ENCODE data around the gene METAP1D. TPM values are rescaled to one million over a fixed set of nuclear protein-coding genes. Genes with fewer than 3 reads are reported as not detected.

Gene METAP1D
- total RNA-seq, 1 donor from 2014 or later, result 6.3 TPM

DNA sequence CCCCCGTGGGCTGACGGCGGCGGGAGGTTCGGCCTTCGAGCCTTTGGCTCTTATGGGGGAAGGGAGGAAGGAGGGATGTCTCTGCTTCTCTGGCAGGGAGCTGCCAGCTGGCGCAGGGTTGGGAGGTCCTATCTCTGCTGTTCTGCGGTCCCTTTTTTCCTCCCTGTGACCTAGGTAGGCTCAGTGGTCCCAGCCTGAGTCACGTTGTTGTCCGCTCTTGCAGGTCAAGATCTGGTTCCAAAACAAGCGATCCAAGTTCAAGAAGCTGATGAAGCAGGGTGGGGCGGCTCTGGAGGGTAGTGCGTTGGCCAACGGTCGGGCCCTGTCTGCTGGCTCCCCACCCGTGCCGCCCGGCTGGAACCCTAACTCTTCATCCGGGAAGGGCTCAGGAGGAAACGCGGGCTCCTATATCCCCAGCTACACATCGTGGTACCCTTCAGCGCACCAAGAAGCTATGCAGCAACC is 88.1 kb downstream of the METAP1D start:
- TF ChIP-seq, protein P1, sequence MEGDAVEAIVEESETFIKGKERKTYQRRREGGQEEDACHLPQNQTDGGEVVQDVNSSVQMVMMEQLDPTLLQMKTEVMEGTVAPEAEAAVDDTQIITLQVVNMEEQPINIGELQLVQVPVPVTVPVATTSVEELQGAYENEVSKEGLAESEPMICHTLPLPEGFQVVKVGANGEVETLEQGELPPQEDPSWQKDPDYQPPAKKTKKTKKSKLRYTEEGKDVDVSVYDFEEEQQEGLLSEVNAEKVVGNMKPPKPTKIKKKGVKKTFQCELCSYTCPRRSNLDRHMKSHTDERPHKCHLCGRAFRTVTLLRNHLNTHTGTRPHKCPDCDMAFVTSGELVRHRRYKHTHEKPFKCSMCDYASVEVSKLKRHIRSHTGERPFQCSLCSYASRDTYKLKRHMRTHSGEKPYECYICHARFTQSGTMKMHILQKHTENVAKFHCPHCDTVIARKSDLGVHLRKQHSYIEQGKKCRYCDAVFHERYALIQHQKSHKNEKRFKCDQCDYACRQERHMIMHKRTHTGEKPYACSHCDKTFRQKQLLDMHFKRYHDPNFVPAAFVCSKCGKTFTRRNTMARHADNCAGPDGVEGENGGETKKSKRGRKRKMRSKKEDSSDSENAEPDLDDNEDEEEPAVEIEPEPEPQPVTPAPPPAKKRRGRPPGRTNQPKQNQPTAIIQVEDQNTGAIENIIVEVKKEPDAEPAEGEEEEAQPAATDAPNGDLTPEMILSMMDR (IDR thresholded peaks at IDR 0.05; ENCODE audit: insufficient read depth, low read length, poor library complexity, severe bottlenecking), result no peak
- peaks cover 95% of the 10 kb centered on the region for H3K27me3 ChIP-seq (ENCODE audit: control insufficient read depth, insufficient read depth, low read length)
- no peaks in the 10 kb centered on the region for H3K36me3 ChIP-seq (ENCODE audit: control insufficient read depth, insufficient read depth, low read length)
- H3K4me3 ChIP-seq (ENCODE audit: low read depth, low read length), result no peak overlapping the region
- no peak for DNase-seq (ENCODE audit: low read depth)

DNA sequence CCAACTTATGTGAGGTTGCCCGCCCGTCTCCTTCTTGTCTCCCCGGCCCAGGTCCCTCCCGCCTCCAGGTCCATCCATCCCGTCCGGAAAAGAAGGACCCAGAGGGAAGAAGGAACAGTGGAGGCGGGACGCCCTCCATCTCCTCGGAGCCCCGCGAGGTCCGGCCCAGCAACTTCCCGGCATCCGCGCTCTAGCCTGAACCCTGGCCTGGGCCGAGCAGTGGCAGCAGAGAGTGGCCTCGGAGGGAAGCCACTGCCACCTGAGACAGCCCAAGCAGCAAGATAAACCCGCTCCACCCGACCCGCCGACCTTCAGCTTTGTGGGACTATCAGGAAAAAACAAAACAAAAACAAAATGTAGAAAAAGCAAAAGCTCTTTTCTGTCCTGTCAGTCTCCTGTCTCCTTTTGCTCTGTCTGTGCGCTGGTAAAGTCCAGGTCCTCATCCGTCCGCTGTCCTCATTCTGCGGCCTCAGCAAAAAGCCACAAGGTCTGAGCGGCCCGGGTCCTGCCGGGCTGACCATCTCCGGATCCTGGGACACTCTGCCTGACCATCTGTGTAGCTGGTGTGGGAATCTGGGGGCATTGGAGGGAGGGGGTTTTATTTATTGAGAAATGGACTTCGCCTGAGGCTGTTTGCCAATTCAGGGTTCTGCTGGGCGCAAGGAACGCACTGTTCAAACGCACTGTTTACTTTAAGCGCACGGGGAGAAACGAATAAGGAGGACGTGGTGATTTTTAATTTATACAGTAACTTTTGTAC is 88.7 kb downstream of the METAP1D start:
- DNase-seq (ENCODE audit: low read depth), result no peak
- TF ChIP-seq, protein P1 (IDR thresholded peaks at IDR 0.05; ENCODE audit: insufficient read depth, low read length, poor library complexity, severe bottlenecking), result no peak
- Histone ChIP-seq H3K27me3 (ENCODE audit: control insufficient read depth, insufficient read depth, low read length) (peaks cover 95% of the 10 kb centered on the region), H3K4me3 (ENCODE audit: low read depth, low read length) (no peak overlapping the region), H3K36me3 (ENCODE audit: control insufficient read depth, insufficient read depth, low read length) (no peaks in the 10 kb centered on the region)

DNA sequence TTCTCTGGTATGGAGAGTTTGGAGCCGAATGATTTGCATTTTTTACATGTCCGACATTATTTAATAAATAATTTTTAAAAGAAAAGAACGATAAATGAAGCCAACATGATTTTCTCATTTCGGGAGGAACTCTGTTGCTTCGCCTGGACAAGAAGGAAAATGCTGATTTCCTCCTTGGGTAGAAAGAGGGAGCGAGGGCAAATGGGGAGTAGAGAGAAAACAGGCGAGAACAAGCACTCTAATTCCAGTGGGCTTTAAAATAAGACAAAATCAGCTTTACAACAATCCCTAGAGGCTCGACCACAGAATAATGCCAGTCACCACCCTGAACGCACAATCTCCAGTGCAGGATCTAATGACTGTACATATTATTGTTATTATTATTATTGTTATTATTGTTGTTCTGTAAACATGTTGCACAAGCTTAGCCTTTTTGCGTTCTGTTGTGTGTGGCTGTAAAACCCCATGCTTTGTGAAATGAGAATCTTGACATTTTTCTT is 89.3 kb downstream of the METAP1D start:
- Histone ChIP-seq H3K36me3 (ENCODE audit: control insufficient read depth, insufficient read depth, low read length) (no peaks in the 10 kb centered on the region), H3K27me3 (ENCODE audit: control insufficient read depth, insufficient read depth, low read length) (peaks cover 95% of the 10 kb centered on the region), H3K4me3 (ENCODE audit: low read depth, low read length) (no peak overlapping the region)
- no peak for DNase-seq (ENCODE audit: low read depth)
- TF ChIP-seq, protein P1 (IDR thresholded peaks at IDR 0.05; ENCODE audit: insufficient read depth, low read length, poor library complexity, severe bottlenecking), result no peak

DNA sequence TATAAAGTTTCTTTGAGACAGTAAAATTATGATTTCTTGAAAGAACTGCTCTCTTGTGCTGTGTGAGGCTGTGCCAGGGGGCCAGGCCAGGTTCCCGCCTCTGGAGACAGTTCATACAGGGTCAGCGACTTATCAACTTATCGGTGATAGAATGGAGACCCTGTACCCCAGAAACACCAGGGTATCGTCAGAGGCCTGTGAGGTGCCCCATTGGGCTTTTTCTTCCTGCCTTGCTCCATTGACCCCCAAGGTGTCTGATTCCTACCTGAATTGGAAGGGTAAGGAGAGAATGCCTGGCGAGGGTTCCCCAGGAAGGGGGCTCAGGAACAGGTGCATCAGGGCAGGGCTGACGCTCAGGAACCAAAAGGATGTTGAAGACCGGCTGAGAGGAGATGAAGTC is 89.9 kb downstream of the METAP1D start:
- Histone ChIP-seq H3K36me3 (ENCODE audit: control insufficient read depth, insufficient read depth, low read length) (no peaks in the 10 kb centered on the region), H3K27me3 (ENCODE audit: control insufficient read depth, insufficient read depth, low read length) (peaks cover 95% of the 10 kb centered on the region), H3K4me3 (ENCODE audit: low read depth, low read length) (no peak overlapping the region)
- TF ChIP-seq, protein P1 (IDR thresholded peaks at IDR 0.05; ENCODE audit: insufficient read depth, low read length, poor library complexity, severe bottlenecking), result no peak
- DNase-seq (ENCODE audit: low read depth), result no peak

DNA sequence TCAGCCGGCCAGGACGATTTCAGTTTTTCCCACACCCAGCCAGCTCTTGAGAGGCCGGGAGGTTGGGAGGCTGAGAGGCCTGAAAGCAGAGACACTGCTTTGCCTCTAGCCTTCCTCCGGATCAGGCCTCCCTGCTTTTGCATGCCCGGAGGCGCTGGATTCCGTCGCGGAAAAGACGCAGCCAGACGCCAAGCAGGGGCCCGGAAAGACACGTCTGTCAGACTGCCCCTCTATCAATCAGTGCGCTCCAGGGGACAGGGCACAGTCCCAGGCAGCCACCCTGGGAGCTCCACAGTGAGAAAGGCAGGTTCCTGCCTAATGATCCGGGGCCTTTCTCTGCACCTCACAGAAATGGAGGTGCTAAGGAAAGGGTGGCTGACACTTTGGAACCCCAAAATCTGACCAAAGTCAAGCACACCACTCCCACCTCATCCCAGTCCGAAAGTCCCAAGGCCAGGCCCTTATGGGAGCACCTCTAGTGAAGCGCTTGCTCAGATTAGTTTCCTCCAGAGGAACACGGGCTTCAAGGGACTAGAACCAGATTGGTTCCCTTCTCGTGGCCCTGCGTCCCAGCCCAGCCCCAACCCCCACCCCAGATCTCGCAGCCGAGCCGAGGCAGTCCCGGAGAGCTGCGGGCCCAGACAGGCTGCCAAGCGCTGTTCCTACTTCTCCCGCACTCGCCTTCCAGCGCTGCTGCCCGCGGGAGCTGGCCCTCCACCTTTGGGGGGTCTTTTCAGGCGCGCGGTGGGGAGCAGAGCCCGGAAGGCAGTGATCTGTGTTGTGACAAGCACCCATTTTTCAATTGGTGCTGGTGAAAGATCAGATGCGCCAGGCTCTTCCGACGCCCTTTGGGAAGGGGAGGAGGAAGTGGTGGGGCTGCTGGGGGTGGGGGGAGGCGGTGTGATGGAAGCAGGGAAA is 90.5 kb downstream of the METAP1D start:
- TF ChIP-seq, protein P1 (IDR thresholded peaks at IDR 0.05; ENCODE audit: insufficient read depth, low read length, poor library complexity, severe bottlenecking), result no peak
- Histone ChIP-seq H3K36me3 (ENCODE audit: control insufficient read depth, insufficient read depth, low read length) (no peaks in the 10 kb centered on the region), H3K4me3 (ENCODE audit: low read depth, low read length) (no peak overlapping the region), H3K27me3 (ENCODE audit: control insufficient read depth, insufficient read depth, low read length) (peaks cover 95% of the 10 kb centered on the region)
- no peak for DNase-seq (ENCODE audit: low read depth)
